OCI-LY7 (cell line): Measurements from ENCODE around the gene NIPSNAP3A. TPM values are rescaled to one million over a fixed set of nuclear protein-coding genes. Genes with fewer than 3 reads are reported as not detected.

Source experiments
- BruUV-seq: library from RNA; stranded (reverse); fragments of 400-500 nt; replicated peaks from 2 replicates; lab custom pipeline; 2021; lab: Mats Ljungman, UMichigan
- CTCF ChIA-PET: fragments of 300-600 bp; sonication (Branson Sonifier 250); formaldehyde crosslinking; loops from one replicate; lab custom pipeline; 2022; ENCODE audit warnings: antibody characterized with exemption; ENCODE audit not compliant: unreplicated experiment; lab: Charles Lee
- POLR2A ChIA-PET: fragments of 300-600 bp; sonication (Branson Sonifier 250); formaldehyde crosslinking; loops from one replicate; lab custom pipeline; 2022; ENCODE audit warnings: antibody characterized with exemption; lab: Charles Lee
- DNase-seq: peaks from one replicate; pipeline ENCODE4 v3.0.0-alpha.2; 2015; ENCODE audit warnings: low spot score
- H2AFZ ChIP-seq: fragments of 200-600 bp; sonication (generic), shearing (Covaris generic); 2 replicates; pipeline ENCODE4 v1.6.1; 2014; ENCODE audit warnings: mild to moderate bottlenecking, antibody characterized with exemption, low read length, moderate library complexity
- H3K27ac ChIP-seq: fragments of 200-600 bp; sonication (generic); 2 replicates; pipeline ENCODE4 v1.5.1; 2014; ENCODE audit warnings: mixed run types, low read depth, mild to moderate bottlenecking, moderate library complexity, low read length, inconsistent platforms; ENCODE audit not compliant: poor library complexity, severe bottlenecking
- H3K36me3 ChIP-seq: fragments of 200-600 bp; sonication (generic); 2 replicates; pipeline ENCODE4 v1.6.1; 2014; ENCODE audit warnings: mild to moderate bottlenecking, antibody characterized with exemption, low read length, moderate library complexity, mixed read lengths; ENCODE audit not compliant: insufficient read depth
- H3K4me1 ChIP-seq: fragments of 200-600 bp; sonication (generic); 2 replicates; pipeline ENCODE4 v1.5.1; 2014; ENCODE audit warnings: mild to moderate bottlenecking, low read length; ENCODE audit not compliant: insufficient read depth, poor library complexity, severe bottlenecking
- H3K4me2 ChIP-seq: fragments of 200-600 bp; sonication (generic); 2 replicates; pipeline ENCODE4 v1.6.1; 2014; ENCODE audit warnings: mild to moderate bottlenecking, low read length
- H3K4me3 ChIP-seq: fragments of 200-600 bp; sonication (generic); 2 replicates; pipeline ENCODE4 v1.5.1; 2014; ENCODE audit warnings: mild to moderate bottlenecking, low read depth, low read length; ENCODE audit not compliant: poor library complexity, severe bottlenecking
- H3K79me2 ChIP-seq: fragments of 200-600 bp; sonication (generic); 2 replicates; pipeline ENCODE4 v1.6.1; 2016; ENCODE audit warnings: low read depth, mild to moderate bottlenecking, low read length, moderate library complexity, mixed read lengths; ENCODE audit not compliant: insufficient read depth
- H3K9me2 ChIP-seq: fragments of 200-600 bp; sonication (generic); 2 replicates; pipeline ENCODE4 v1.6.1; 2016; ENCODE audit warnings: mild to moderate bottlenecking, low read length, mixed read lengths; ENCODE audit not compliant: insufficient read depth
- H3K9me3 ChIP-seq: fragments of 200-600 bp; sonication (generic); 2 replicates; pipeline ENCODE4 v1.6.1; 2014; ENCODE audit warnings: mild to moderate bottlenecking, mixed run types, low read length, mixed read lengths
- H4K20me1 ChIP-seq: fragments of 200-600 bp; sonication (generic); 2 replicates; pipeline ENCODE4 v1.6.1; 2014; ENCODE audit warnings: mild to moderate bottlenecking, antibody characterized with exemption, low read length, moderate library complexity, mixed read lengths; ENCODE audit not compliant: insufficient read depth
- EZH2phosphoT487 ChIP-seq: fragments of 200-600 bp; sonication (generic); IDR thresholded peaks from 2 replicates; pipeline ENCODE4 v1.6.1; 2018; ENCODE audit warnings: low read depth, borderline replicate concordance, mild to moderate bottlenecking, mixed run types, antibody characterized with exemption, low read length, moderate library complexity, mixed read lengths
- intact Hi-C: fragments of 100-400 bp; cut with micrococcal nuclease; formaldehyde crosslinking; loops from one replicate; pipeline ENCODE4 v1.10.0; 2022; ENCODE audit not compliant: unreplicated experiment
- total RNA-seq, 2 experiments: library from RNA; depleted of rRNA in 1 of 2; stranded (reverse); fragments of >200 nt in 1 of 2; shearing (Covaris generic) in 1 of 2; gene quantifications; 2 replicates each; pipeline ENCODE4 v1.2.3, GENCODE V29; 2014 to 2022
- TF ChIP-seq, protein P1 (sequence below): fragments of 200-600 bp; sonication (generic); conservative IDR thresholded peaks from 2 replicates; pipeline ENCODE4 v1.5.1; 2014; ENCODE audit warnings: mild to moderate bottlenecking, antibody characterized with exemption, low read length, moderate library complexity, mixed read lengths

Gene NIPSNAP3A
- total RNA-seq, 2 experiments from 2014 or later, result 20.2 to 25.2 TPM

DNA sequence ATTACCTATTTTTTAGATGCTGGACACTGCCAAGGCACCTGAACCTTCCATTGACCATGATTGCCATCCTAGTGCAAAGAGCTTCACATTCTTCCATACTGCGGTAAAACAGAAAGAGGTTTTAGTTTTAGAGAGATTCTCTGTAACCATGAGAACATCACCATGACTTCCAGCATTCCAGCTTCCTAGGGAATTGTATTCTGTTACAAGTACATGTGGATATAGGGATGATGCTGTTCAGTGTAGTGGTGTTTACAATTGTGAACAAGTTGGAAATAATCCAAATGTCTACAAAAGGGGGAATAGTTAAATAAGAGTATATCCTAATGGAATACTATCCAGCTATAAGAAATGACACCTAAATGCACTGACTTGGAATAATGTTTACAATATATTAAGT is 38.8 kb downstream of the NIPSNAP3A start:
- no peak for TF ChIP-seq EZH2phosphoT487
- TF ChIP-seq, protein P1, sequence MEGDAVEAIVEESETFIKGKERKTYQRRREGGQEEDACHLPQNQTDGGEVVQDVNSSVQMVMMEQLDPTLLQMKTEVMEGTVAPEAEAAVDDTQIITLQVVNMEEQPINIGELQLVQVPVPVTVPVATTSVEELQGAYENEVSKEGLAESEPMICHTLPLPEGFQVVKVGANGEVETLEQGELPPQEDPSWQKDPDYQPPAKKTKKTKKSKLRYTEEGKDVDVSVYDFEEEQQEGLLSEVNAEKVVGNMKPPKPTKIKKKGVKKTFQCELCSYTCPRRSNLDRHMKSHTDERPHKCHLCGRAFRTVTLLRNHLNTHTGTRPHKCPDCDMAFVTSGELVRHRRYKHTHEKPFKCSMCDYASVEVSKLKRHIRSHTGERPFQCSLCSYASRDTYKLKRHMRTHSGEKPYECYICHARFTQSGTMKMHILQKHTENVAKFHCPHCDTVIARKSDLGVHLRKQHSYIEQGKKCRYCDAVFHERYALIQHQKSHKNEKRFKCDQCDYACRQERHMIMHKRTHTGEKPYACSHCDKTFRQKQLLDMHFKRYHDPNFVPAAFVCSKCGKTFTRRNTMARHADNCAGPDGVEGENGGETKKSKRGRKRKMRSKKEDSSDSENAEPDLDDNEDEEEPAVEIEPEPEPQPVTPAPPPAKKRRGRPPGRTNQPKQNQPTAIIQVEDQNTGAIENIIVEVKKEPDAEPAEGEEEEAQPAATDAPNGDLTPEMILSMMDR, result no peak
- peaks cover 6% of the 10 kb centered on the region; the same call in 1 of the 2 replicates for H3K79me2 ChIP-seq
- no peak overlapping the region for H3K27ac ChIP-seq
- intact Hi-C loops, result no loop called here
- peaks cover 87% of the 10 kb centered on the region for H3K36me3 ChIP-seq
- no peaks in the 10 kb centered on the region for H3K9me2 ChIP-seq
- H3K4me1 ChIP-seq, result no peaks in the 10 kb centered on the region
- DNase-seq, result no peak
- ChIA-PET POLR2A (interaction anchor here (1.0 to 1.3 kb wide), 2 partner anchors 12 to 204 kb away, joined by 4 to 6 read pairs; no protein-coding TSS in a partner anchor), CTCF (no interaction called here)
- H2AFZ ChIP-seq, result no peak overlapping the region
- no peak overlapping the region for H3K4me2 ChIP-seq
- no peaks in the 10 kb centered on the region for H4K20me1 ChIP-seq
- no peak overlapping the region for H3K4me3 ChIP-seq
- no TSS peak for BruUV-seq
- no peaks in the 10 kb centered on the region for H3K9me3 ChIP-seq

DNA sequence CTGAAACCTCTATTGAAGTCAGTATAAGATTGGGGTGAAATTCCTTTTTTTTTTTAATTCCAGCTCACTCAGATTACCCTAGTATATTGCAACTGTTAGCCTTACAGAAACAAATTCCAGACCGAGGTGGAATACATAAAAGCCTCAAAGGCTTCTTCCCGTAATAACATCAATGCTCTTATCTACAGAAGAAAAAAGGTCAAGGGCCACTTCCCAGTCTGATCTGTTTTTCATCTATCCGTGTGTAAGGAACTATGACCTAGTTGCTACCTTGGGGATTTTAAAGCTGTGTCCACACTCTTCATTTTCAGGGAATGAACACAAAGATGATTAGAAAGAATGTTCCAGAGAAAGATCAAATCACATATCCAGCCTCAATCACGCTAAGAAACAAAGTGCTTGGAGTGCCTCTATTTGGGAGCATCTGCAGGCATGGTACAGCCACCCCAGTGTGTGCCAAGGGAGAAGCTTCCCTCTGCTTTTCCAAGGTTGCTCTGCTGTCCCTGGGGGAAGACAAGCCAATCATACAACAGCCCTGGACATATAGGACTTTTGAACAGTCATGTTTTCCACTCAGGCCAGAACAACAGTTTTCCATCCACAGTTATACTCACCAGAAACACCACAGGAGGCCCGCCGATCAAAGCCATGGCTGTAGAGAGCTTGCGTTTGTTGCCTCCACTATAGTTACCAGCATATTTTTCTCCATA is 40.0 kb downstream of the NIPSNAP3A start:
- ChIA-PET CTCF (no interaction called here), POLR2A (interaction anchor here (0.7 kb wide), 1 partner anchor 164 kb away, joined by 3 read pairs; no protein-coding TSS in a partner anchor)
- no peak for DNase-seq

More for the DNA sequence above, 40.0 kb downstream of the NIPSNAP3A start:
- no TSS peak for BruUV-seq
- no peaks in the 10 kb centered on the region for H3K4me1 ChIP-seq
- no peaks in the 10 kb centered on the region for H3K79me2 ChIP-seq
- no peaks in the 10 kb centered on the region for H4K20me1 ChIP-seq
- intact Hi-C loops, result no loop called here
- H3K27ac ChIP-seq, result no peak overlapping the region
- H3K4me2 ChIP-seq, result no peak overlapping the region
- H3K9me3 ChIP-seq, result no peaks in the 10 kb centered on the region
- TF ChIP-seq, protein P1, result no peak
- TF ChIP-seq EZH2phosphoT487, result no peak
- peaks cover 98% of the 10 kb centered on the region for H3K36me3 ChIP-seq
- no peaks in the 10 kb centered on the region for H3K9me2 ChIP-seq
- no peak overlapping the region for H3K4me3 ChIP-seq
- H2AFZ ChIP-seq, result no peak overlapping the region
